ENCODE results near the gene COX14. TPM values are rescaled to one million over a fixed set of nuclear protein-coding genes. Genes with fewer than 3 reads are reported as not detected.

COX14 gene
- polyA plus RNA-seq, 2 donors: 22.8 to 56.8 TPM

DNA sequence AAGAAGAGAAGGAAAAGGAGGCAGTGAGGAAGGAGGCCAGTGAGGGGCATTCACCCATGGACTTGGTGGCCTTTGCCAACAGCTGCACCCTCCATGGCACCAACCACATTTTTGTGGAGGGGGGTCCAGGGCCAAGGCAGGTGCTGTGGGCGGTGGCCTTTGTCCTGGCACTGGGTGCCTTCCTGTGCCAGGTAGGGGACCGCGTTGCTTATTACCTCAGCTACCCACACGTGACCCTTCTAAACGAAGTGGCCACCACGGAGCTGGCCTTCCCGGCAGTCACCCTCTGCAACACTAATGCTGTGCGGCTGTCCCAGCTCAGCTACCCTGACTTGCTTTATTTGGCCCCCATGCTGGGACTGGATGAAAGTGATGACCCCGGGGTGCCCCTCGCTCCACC is 38.3 kb upstream of the COX14 start:
- no peak overlapping the region for H3K27ac ChIP-seq (ENCODE audit: low read depth in 2 of 2, low read length in 1 of 2)
- peaks cover 2 to 3% of the 10 kb centered on the region in 2 donors for H3K4me1 ChIP-seq (ENCODE audit: control insufficient read depth in 2 of 2, insufficient read depth in 2 of 2, low read length in 1 of 2)
- WGBS, 2 donors: 83 to 85% methylated on average over 10 of the region's 10 CpGs
- H3K27me3 ChIP-seq (ENCODE audit: control insufficient read depth in 1 of 2, insufficient read depth in 2 of 2, low read length in 2 of 2): no peaks in the 10 kb centered on the region
- no peak overlapping the region for H3K4me3 ChIP-seq (ENCODE audit: low read depth in 1 of 2, low read length in 2 of 2)
- no peaks in the 10 kb centered on the region for H3K9me3 ChIP-seq (ENCODE audit: control insufficient read depth in 2 of 2, insufficient read depth in 1 of 2, low read depth in 1 of 2, low read length in 1 of 2)
- H3K36me3 ChIP-seq (ENCODE audit: control insufficient read depth in 2 of 2, insufficient read depth in 2 of 2, low read length in 1 of 2): no peaks in the 10 kb centered on the region

DNA sequence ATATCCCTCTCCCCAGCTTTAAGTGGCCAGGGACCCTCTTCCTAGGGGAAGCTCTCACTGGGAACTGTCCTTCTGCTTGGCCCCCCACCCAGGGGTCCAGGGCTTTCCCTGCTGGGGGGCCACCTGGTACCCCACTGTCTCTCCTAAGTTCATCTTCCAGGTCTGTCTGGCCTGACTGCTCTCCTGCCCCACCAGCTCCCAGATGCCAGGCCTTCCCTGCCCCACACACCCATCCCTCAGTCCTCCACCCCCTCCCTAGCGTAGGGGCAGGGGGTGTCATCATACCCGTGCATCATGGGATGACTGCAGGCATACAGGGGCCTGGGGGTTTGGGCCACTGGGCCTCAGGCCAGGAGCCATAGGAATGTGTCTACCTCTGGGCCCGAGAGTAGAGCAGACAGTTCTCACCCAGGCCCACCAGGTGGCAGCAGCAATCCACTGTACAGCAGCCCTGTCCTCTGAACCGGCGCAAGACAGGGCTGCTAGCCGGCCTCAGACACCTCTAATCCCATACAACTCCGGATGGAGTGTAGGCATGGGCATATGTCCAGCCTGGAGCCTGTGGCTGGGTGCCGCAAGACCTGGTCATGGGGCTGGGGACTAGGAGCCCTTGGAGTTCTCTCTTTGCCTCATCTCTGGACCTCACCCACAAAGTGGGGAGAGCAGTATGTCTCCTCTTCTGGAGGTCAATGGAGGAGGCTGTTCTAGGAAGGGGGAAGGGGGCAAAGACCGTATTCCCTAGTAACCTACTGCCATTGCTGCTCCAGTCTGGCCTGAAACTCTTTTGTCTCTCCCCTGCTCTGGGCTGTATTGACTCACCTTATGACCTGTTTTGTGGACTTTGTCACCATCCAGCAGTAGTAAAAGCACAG is 36.9 kb upstream of the COX14 start:
- WGBS, 2 donors: 3 to 4% methylated on average over 9 of the region's 9 CpGs

GRCh38 chr12:50075808-50076170 is 36.2 kb upstream of the COX14 start:
- Histone ChIP-seq H3K9me3 (ENCODE audit: control insufficient read depth in 2 of 2, insufficient read depth in 1 of 2, low read depth in 1 of 2, low read length in 1 of 2) (no peaks in the 10 kb centered on the region), H3K27ac (ENCODE audit: low read depth in 2 of 2, low read length in 1 of 2) (no peak overlapping the region)
- 74 to 86% methylated on average over 1 of the region's 1 CpG for WGBS, 2 donors

More for the DNA sequence above, 36.9 kb upstream of the COX14 start:
- Histone ChIP-seq H3K4me3 (ENCODE audit: low read depth in 1 of 2, low read length in 2 of 2) (no peak overlapping the region), H3K27ac (ENCODE audit: low read depth in 2 of 2, low read length in 1 of 2) (no peak overlapping the region), H3K9me3 (ENCODE audit: control insufficient read depth in 2 of 2, insufficient read depth in 1 of 2, low read depth in 1 of 2, low read length in 1 of 2) (no peaks in the 10 kb centered on the region), H3K27me3 (ENCODE audit: control insufficient read depth in 1 of 2, insufficient read depth in 2 of 2, low read length in 2 of 2) (no peaks in the 10 kb centered on the region), H3K36me3 (ENCODE audit: control insufficient read depth in 2 of 2, insufficient read depth in 2 of 2, low read length in 1 of 2) (no peaks in the 10 kb centered on the region), H3K4me1 (ENCODE audit: control insufficient read depth in 2 of 2, insufficient read depth in 2 of 2, low read length in 1 of 2) (peaks cover 0 to 2% of the 10 kb centered on the region in 2 donors)

GRCh38 chr12:50077099-50077498 is 34.9 kb upstream of the COX14 start:
- Histone ChIP-seq H3K4me1 (ENCODE audit: control insufficient read depth in 2 of 2, insufficient read depth in 2 of 2, low read length in 1 of 2) (no peaks in the 10 kb centered on the region), H3K27me3 (ENCODE audit: control insufficient read depth in 1 of 2, insufficient read depth in 2 of 2, low read length in 2 of 2) (no peaks in the 10 kb centered on the region), H3K27ac (ENCODE audit: low read depth in 2 of 2, low read length in 1 of 2) (no peak overlapping the region), H3K9me3 (ENCODE audit: control insufficient read depth in 2 of 2, insufficient read depth in 1 of 2, low read depth in 1 of 2, low read length in 1 of 2) (no peaks in the 10 kb centered on the region), H3K4me3 (ENCODE audit: low read depth in 1 of 2, low read length in 2 of 2) (no peak overlapping the region), H3K36me3 (ENCODE audit: control insufficient read depth in 2 of 2, insufficient read depth in 2 of 2, low read length in 1 of 2) (no peaks in the 10 kb centered on the region)
- 90 to 91% methylated on average over 12 of the region's 12 CpGs for WGBS, 2 donors

More at GRCh38 chr12:50075808-50076170, 36.2 kb upstream of the COX14 start:
- no peak overlapping the region for H3K4me3 ChIP-seq (ENCODE audit: low read depth in 1 of 2, low read length in 2 of 2)
- H3K4me1 ChIP-seq (ENCODE audit: control insufficient read depth in 2 of 2, insufficient read depth in 2 of 2, low read length in 1 of 2): no peaks in the 10 kb centered on the region
- no peaks in the 10 kb centered on the region for H3K27me3 ChIP-seq (ENCODE audit: control insufficient read depth in 1 of 2, insufficient read depth in 2 of 2, low read length in 2 of 2)
- no peaks in the 10 kb centered on the region for H3K36me3 ChIP-seq (ENCODE audit: control insufficient read depth in 2 of 2, insufficient read depth in 2 of 2, low read length in 1 of 2)

- H3K9me3 ChIP-seq (ENCODE audit: control insufficient read depth in 2 of 2, insufficient read depth in 1 of 2, low read depth in 1 of 2, low read length in 1 of 2): no peaks in the 10 kb centered on the region
- H3K4me3 ChIP-seq (ENCODE audit: low read depth in 1 of 2, low read length in 2 of 2): no peak overlapping the region
- no peaks in the 10 kb centered on the region for H3K4me1 ChIP-seq (ENCODE audit: control insufficient read depth in 2 of 2, insufficient read depth in 2 of 2, low read length in 1 of 2)
- no peak overlapping the region for H3K27ac ChIP-seq (ENCODE audit: low read depth in 2 of 2, low read length in 1 of 2)
- 89 to 94% methylated on average over 10 of the region's 10 CpGs for WGBS, 2 donors
- no peaks in the 10 kb centered on the region for H3K36me3 ChIP-seq (ENCODE audit: control insufficient read depth in 2 of 2, insufficient read depth in 2 of 2, low read length in 1 of 2)
- no peaks in the 10 kb centered on the region for H3K27me3 ChIP-seq (ENCODE audit: control insufficient read depth in 1 of 2, insufficient read depth in 2 of 2, low read length in 2 of 2)
Measured at GRCh38 chr12:50078281-50078680, 33.8 kb upstream of the COX14 start.

GRCh38 chr12:50079771-50080170 is 32.3 kb upstream of the COX14 start:
- H3K36me3 ChIP-seq (ENCODE audit: control insufficient read depth in 2 of 2, insufficient read depth in 2 of 2, low read length in 1 of 2): no peaks in the 10 kb centered on the region
- no peaks in the 10 kb centered on the region for H3K4me1 ChIP-seq (ENCODE audit: control insufficient read depth in 2 of 2, insufficient read depth in 2 of 2, low read length in 1 of 2)
- H3K27me3 ChIP-seq (ENCODE audit: control insufficient read depth in 1 of 2, insufficient read depth in 2 of 2, low read length in 2 of 2): no peaks in the 10 kb centered on the region
- no peak overlapping the region for H3K27ac ChIP-seq (ENCODE audit: low read depth in 2 of 2, low read length in 1 of 2)
- H3K4me3 ChIP-seq (ENCODE audit: low read depth in 1 of 2, low read length in 2 of 2): no peak overlapping the region
- H3K9me3 ChIP-seq (ENCODE audit: control insufficient read depth in 2 of 2, insufficient read depth in 1 of 2, low read depth in 1 of 2, low read length in 1 of 2): no peaks in the 10 kb centered on the region
- WGBS, 2 donors: 92 to 93% methylated on average over 5 of the region's 5 CpGs

- H3K27ac ChIP-seq (ENCODE audit: low read depth in 2 of 2, low read length in 1 of 2): no peak overlapping the region
- no peaks in the 10 kb centered on the region for H3K9me3 ChIP-seq (ENCODE audit: control insufficient read depth in 2 of 2, insufficient read depth in 1 of 2, low read depth in 1 of 2, low read length in 1 of 2)
- H3K27me3 ChIP-seq (ENCODE audit: control insufficient read depth in 1 of 2, insufficient read depth in 2 of 2, low read length in 2 of 2): no peaks in the 10 kb centered on the region
- WGBS, 2 donors: 41 to 47% methylated on average over 42 to 46 of the region's 46 CpGs
- no peaks in the 10 kb centered on the region for H3K4me1 ChIP-seq (ENCODE audit: control insufficient read depth in 2 of 2, insufficient read depth in 2 of 2, low read length in 1 of 2)
- no peaks in the 10 kb centered on the region for H3K36me3 ChIP-seq (ENCODE audit: control insufficient read depth in 2 of 2, insufficient read depth in 2 of 2, low read length in 1 of 2)
- no peak overlapping the region for H3K4me3 ChIP-seq (ENCODE audit: low read depth in 1 of 2, low read length in 2 of 2)
Measured at GRCh38 chr12:50081096-50081808, 30.8 kb upstream of the COX14 start.

GRCh38 chr12:50082644-50083043 is 29.4 kb upstream of the COX14 start:
- no peaks in the 10 kb centered on the region for H3K9me3 ChIP-seq (ENCODE audit: control insufficient read depth in 2 of 2, insufficient read depth in 1 of 2, low read depth in 1 of 2, low read length in 1 of 2)
- H3K4me1 ChIP-seq (ENCODE audit: control insufficient read depth in 2 of 2, insufficient read depth in 2 of 2, low read length in 1 of 2): no peaks in the 10 kb centered on the region
- no peak overlapping the region for H3K27ac ChIP-seq (ENCODE audit: low read depth in 2 of 2, low read length in 1 of 2)
- H3K4me3 ChIP-seq (ENCODE audit: low read depth in 1 of 2, low read length in 2 of 2): no peak overlapping the region
- WGBS, 2 donors: 73 to 82% methylated on average over 7 of the region's 7 CpGs
- H3K36me3 ChIP-seq (ENCODE audit: control insufficient read depth in 2 of 2, insufficient read depth in 2 of 2, low read length in 1 of 2): peaks cover 6 to 7% of the 10 kb centered on the region in 2 donors
- H3K27me3 ChIP-seq (ENCODE audit: control insufficient read depth in 1 of 2, insufficient read depth in 2 of 2, low read length in 2 of 2): no peaks in the 10 kb centered on the region

DNA sequence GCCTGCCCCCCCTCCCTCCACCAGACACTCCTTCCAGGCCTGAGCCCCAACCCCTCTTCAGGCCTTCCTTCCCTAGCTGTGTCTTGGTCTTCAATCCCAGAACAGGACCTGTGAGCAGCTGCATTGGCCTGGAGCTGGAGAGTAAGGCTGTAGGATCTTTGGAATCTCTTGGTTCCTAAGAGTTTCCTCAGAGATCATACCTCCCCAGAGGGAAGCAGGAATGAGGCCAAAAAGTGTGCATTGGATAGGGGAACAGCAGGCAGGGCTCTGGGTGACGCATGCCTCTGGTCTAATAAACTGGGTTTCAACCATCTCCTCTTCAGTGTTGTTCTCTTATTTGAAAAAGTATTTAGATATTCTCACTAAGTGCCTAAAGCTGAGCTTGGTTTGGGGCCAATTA is 28.7 kb upstream of the COX14 start:
- Histone ChIP-seq H3K4me1 (ENCODE audit: control insufficient read depth in 2 of 2, insufficient read depth in 2 of 2, low read length in 1 of 2) (no peaks in the 10 kb centered on the region), H3K4me3 (ENCODE audit: low read depth in 1 of 2, low read length in 2 of 2) (no peak overlapping the region), H3K36me3 (ENCODE audit: control insufficient read depth in 2 of 2, insufficient read depth in 2 of 2, low read length in 1 of 2) (peaks cover 6 to 7% of the 10 kb centered on the region in 2 donors), H3K27me3 (ENCODE audit: control insufficient read depth in 1 of 2, insufficient read depth in 2 of 2, low read length in 2 of 2) (no peaks in the 10 kb centered on the region), H3K9me3 (ENCODE audit: control insufficient read depth in 2 of 2, insufficient read depth in 1 of 2, low read depth in 1 of 2, low read length in 1 of 2) (no peaks in the 10 kb centered on the region), H3K27ac (ENCODE audit: low read depth in 2 of 2, low read length in 1 of 2) (no peak overlapping the region)
- 90 to 95% methylated on average over 1 of the region's 1 CpG for WGBS, 2 donors

All from esophagus (tissue), 2 donors.